M059J (cell line): ENCODE measurements around the gene DPH1. TPM values are rescaled to one million over a fixed set of nuclear protein-coding genes. Genes with fewer than 3 reads are reported as not detected.

Experiments used
- DNase-seq: peaks from one replicate; pipeline ENCODE4 v3.0.0-alpha.2; 2012; ENCODE audit warnings: low read depth
- total RNA-seq: library from RNA; depleted of rRNA; stranded (reverse); fragments of >200 nt; shearing (Covaris generic); gene quantifications from 2 replicates; pipeline ENCODE4 v1.2.3, GENCODE V29; 2014

The DPH1 gene
- total RNA-seq, 1 experiment from 2014 or later = 28.0 TPM

- DNase-seq = peak; percentile 70
Observed at GRCh38 chr17:2050300-2051060, 20.5 kb downstream of the DPH1 start.

DNA sequence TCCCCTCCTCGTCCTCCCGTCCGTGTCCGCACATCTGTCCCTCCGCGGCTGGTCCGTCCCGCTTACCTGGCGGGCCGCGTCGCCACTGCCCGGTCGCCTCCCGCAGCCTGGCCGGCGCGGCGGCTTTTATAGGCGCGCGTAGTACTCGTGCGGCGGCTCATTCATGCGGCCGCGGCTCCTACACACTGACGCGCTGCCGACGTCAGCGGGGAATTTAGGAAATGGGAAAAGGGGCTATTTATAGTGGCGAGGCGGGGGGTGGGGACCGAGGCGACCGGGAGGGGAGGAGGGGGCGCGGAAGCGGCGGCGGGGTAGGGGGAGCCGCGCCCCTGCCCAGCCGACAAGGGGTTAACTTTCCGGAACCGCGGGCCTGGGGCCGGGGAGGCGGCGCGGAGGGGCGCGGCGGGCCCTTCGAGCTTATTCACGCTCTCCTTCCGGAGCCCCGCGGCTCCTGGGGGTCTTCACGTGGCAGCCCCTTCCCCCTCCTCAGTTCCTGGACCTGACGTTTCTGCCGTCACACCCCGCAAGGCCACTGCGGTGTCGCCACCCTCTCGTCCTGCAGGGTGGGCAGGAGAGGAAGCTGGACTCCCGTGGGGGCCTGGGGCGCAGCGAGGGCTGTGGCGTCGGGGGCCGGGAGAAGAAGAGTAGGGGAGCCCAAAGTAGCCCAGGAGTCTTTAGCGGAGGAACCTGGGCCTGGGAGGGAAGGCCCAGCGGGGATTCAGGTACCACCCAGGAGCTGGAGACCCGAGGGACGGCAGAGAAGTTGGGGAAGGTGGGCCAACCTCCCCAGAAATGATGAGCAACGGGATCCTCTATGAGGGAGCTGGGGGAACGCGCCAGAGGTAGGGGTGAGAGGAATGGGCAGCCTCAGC lies 21.3 kb downstream of the DPH1 start:
- DNase-seq = peak; percentile 30

- DNase-seq = peak; percentile 26
Observed at GRCh38 chr17:2051933-2052559, 22.1 kb downstream of the DPH1 start.

- peak; percentile 66 for DNase-seq
Observed at GRCh38 chr17:2053380-2054261, 23.7 kb downstream of the DPH1 start.

DNA sequence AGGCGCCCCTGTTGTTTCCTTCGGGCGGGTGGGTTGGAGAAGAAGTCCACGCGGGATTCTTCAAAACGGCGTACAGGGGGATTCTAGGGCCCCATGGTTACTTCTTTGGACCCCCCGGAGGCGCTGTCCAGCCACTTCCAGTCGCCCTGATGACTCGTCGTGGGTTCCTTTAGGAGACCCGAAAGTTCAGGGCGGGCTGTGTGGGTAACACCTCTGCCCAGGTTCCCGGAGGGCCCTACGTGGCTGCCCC lies 24.2 kb downstream of the DPH1 start:
- no peak for DNase-seq

- DNase-seq = peak; percentile 72
Observed at GRCh38 chr17:2054512-2055291, 24.7 kb downstream of the DPH1 start, which contains the start of gene HIC1. HIC1 (plus strand) TSS chr17:2055103; CDS start chr17:2056691, 1,588 bp downstream.

DNA sequence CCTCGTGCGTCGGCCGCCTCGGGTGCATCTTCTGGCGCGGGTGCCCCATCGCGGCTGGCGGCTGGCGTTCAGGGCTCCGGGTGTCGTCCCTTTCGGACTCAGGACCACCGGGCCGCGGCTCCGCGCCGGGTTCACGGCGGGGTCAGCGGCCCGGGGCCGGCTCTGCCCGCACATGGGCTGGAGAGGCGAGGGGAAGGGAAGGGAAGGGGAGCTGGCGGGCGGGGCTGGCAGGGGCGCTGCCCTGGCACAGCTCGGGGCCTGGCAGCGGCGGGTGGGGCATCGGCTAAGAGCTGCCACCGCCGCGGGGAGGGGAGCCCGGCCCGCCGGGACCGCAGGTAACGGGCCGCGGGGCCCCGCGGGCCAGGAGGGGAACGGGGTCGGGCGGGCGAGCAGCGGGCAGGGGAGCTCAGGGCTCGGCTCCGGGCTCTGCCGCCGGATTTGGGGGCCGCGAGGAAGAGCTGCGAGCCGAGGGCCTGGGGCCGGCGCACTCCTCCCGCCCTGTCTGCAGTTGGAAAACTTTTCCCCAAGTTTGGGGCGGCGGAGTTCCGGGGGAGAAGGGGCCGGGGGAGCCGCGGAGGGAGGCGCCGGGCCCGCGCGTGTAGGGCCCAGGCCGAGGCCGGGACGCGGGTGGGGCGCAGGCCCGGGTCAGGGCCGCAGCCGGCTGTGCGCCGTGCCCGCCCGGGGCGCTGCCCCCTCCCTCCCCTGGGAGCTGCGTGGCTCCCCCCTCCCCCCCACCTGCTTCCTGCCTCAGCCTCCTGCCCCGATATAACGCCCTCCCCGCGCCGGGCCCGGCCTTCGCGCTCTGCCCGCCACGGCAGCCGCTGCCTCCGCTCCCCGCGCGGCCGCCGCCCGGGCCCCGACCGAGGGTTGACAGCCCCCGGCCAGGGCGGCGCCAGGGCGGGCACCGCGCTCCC lies 25.6 kb downstream of the DPH1 start:
- DNase-seq = peak; percentile 20

DNA sequence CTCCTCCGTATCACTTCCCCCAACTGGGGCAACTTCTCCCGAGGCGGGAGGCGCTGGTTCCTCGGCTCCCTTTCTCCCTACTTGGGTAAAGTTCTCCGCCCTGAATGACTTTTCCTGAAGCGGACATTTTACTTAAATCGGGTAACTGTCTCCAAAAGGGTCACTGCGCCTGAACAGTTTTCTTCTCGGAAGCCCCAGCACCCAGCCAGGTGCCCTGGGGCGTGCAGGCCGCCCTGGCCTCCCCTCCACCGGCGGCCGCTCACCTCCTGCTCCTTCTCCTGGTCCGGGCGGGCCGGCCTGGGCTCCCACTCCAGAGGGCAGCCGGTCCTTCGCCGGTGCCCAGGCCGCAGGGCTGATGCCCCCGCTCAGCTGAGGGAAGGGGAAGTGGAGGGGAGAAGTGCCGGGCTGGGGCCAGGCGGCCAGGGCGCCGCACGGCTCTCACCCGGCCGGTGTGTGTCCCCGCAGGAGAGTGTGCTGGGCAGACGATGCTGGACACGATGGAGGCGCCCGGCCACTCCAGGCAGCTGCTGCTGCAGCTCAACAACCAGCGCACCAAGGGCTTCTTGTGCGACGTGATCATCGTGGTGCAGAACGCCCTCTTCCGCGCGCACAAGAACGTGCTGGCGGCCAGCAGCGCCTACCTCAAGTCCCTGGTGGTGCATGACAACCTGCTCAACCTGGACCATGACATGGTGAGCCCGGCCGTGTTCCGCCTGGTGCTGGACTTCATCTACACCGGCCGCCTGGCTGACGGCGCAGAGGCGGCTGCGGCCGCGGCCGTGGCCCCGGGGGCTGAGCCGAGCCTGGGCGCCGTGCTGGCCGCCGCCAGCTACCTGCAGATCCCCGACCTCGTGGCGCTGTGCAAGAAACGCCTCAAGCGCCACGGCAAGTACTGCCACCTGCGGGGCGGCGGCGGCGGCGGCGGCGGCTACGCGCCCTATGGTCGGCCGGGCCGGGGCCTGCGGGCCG lies 26.5 kb downstream of the DPH1 start:
- DNase-seq = no peak

- DNase-seq = no peak
Observed at GRCh38 chr17:2057175-2057759, 27.3 kb downstream of the DPH1 start.

- no peak for DNase-seq
Observed at GRCh38 chr17:2057760-2058585, 28.0 kb downstream of the DPH1 start.

- DNase-seq = no peak
Observed at GRCh38 chr17:2058586-2059546, 28.9 kb downstream of the DPH1 start.

- DNase-seq = no peak
Observed at GRCh38 chr17:2059547-2060384, 29.8 kb downstream of the DPH1 start.

DNA sequence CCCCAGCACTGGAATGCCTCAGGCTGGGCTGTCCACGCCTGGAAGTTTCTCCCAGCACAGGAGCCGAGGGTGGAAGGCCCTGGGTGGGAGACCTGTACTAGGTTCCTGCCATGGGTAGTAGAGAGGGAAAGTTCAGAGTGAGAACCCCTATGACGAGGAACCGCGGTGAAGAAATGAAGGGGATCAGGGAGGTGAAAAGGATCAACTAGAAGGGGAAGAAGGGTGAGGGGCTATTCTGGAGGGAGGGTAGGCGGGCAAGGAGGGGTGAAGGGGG lies 30.4 kb downstream of the DPH1 start:
- DNase-seq = no peak

- no peak for DNase-seq
Observed at GRCh38 chr17:2060681-2061440, 30.9 kb downstream of the DPH1 start.
